Stimulated activated CD8-positive, alpha-beta memory T cell treated with anti-CD3 and anti-CD28 coated beads, Interleukin-7, amount 100 ng/mL, for 48 hours (primary cell): ENCODE measurements around the gene ZKSCAN3.
"Not testable (repeated sequence)": the region's sequence is repeated elsewhere in the genome, so short reads cannot be mapped to it uniquely, and the experiment has no call there.

Experiments used
- DNase-seq, 2 donors: peaks; one replicate each; pipeline ENCODE4 v3.0.0-alpha.2; 2020; ENCODE audit warnings: low read depth in 1 of 2; ENCODE audit errors: extremely low read depth in 1 of 2

Gene ZKSCAN3

GRCh38 chr6:28371280-28371679 lies 21.5 kb downstream of the ZKSCAN3 start:
- DNase-seq: no peak

GRCh38 chr6:28371706-28372451 lies 22.1 kb downstream of the ZKSCAN3 start:
- DNase-seq: no peak

GRCh38 chr6:28373925-28374324 lies 24.2 kb downstream of the ZKSCAN3 start:
- DNase-seq: no peak

GRCh38 chr6:28377879-28378278 lies 28.1 kb downstream of the ZKSCAN3 start:
- no peak for DNase-seq

- no peak for DNase-seq
These were observed 28.9 kb downstream of the ZKSCAN3 start for GRCh38 chr6:28378644-28379043.

- no peak for DNase-seq
These were observed 30.6 kb downstream of the ZKSCAN3 start for GRCh38 chr6:28380381-28380780.

- peak; percentile 7 to 10 for DNase-seq
These were observed 33.7 kb downstream of the ZKSCAN3 start for GRCh38 chr6:28383235-28384142.

GRCh38 chr6:28384143-28384533 lies 34.4 kb downstream of the ZKSCAN3 start:
- no peak for DNase-seq

- no peak for DNase-seq
These were observed 40.9 kb downstream of the ZKSCAN3 start for GRCh38 chr6:28390688-28391087.

- DNase-seq: no peak
These were observed 44.3 kb downstream of the ZKSCAN3 start for GRCh38 chr6:28393912-28394662.

- DNase-seq: no peak
These were observed 46.2 kb downstream of the ZKSCAN3 start for GRCh38 chr6:28395918-28396317.

- peak; percentile 73 to 76 for DNase-seq
These were observed 49.8 kb downstream of the ZKSCAN3 start, which contains the start of gene ZSCAN12 for GRCh38 chr6:28399350-28400121. Gene ZSCAN12 (minus strand): TSS chr6:28399747. CDS start chr6:28398405, 1,342 bp downstream.

GRCh38 chr6:28400122-28400451 lies 50.3 kb downstream of the ZKSCAN3 start:
- no peak for DNase-seq

- no peak for DNase-seq
These were observed 51.4 kb downstream of the ZKSCAN3 start for GRCh38 chr6:28401172-28401571.

- no peak for DNase-seq
These were observed 52.5 kb downstream of the ZKSCAN3 start for GRCh38 chr6:28402197-28402596.

- not testable (repeated sequence) for DNase-seq
These were observed 54.2 kb downstream of the ZKSCAN3 start for GRCh38 chr6:28403923-28404322.

GRCh38 chr6:28407401-28407800 lies 57.7 kb downstream of the ZKSCAN3 start:
- DNase-seq: no peak

GRCh38 chr6:28408076-28408802 lies 58.5 kb downstream of the ZKSCAN3 start:
- DNase-seq: no peak

GRCh38 chr6:28410767-28411166 lies 61.0 kb downstream of the ZKSCAN3 start:
- DNase-seq: no peak

- no peak for DNase-seq
These were observed 63.9 kb downstream of the ZKSCAN3 start for GRCh38 chr6:28413681-28414080.
